NCI-H187 (cell line): ENCODE results near the gene SDC3.

ENCODE experiments used
- DNase-seq, 2 experiments: peaks; one replicate each; lab custom pipeline; 2025; lab: John Stamatoyannopoulos, UW

The SDC3 gene

GRCh38 chr1:30904962-30905335 lies 3.6 kb downstream of the SDC3 start:
- no peak for DNase-seq

- DNase-seq, result no peak
Measured at GRCh38 chr1:30904191-30904961, 4.2 kb downstream of the SDC3 start.

DNA sequence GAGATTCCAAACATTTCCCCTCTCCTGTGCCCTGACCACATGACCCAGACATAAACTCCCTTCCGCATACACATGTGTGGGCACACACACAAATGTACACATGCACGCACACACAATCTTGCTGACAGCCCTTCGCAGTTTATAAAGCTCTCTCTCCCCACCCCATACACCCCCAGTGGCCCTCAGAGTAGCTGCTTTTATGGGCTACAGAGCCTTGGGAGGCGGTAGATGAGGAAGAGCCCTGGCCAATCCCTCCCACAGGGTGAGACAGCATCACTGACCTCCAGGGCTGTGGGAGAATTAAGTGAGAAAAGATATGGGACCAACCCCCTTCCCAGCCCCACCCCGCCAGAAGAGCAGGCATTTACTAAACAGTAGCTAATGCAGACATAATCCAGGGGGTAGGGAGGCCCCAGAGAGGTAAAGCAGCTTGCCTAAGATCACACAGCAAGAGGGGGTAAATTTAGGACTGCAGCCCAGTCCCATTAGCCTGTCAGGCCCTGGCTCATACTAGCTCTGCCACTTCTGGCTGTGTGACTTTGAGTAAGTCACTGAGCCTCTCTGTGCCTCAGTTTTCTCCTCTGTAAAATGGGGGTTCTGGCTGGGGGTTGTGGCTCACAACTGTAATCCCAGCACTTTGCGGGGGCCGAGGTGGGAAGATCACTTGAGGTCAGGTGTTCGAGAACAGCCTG lies 5.1 kb downstream of the SDC3 start:
- no peak for DNase-seq

DNA sequence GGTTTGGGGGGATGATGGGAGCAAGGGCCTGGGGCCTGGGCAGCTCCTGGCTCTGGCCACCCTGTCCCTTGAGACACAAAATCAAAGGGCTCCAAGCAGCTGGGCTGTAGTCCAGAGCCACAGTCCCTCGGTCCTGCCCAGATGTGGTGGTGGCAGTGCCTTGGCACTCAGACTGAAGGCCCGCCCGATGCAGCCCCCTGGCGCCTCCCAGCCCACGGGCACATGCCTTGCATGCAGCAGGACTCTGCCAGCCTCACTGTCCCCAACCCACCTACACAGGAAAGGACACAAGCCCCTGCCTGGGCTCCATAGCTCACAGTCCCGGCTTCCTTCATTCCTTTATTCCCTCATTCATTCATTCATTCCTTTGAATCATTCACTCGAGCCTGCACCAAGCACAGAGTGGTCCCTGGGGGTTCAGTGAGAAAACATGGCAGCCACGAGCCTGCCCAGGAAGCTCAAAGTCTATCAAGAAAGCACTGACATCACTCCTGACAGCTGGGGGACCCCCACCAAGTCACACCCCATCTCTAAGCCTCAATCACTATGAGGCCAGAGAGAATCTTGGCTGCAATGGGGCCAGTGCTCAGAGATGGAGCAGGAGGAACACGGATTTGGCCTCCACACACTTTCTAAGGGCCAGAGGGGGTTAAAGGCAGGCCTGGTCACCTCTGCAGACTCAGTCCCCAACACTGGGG lies 5.8 kb downstream of the SDC3 start:
- DNase-seq, result no peak

- no peak for DNase-seq
Measured at GRCh38 chr1:30901798-30902581, 6.6 kb downstream of the SDC3 start.

DNA sequence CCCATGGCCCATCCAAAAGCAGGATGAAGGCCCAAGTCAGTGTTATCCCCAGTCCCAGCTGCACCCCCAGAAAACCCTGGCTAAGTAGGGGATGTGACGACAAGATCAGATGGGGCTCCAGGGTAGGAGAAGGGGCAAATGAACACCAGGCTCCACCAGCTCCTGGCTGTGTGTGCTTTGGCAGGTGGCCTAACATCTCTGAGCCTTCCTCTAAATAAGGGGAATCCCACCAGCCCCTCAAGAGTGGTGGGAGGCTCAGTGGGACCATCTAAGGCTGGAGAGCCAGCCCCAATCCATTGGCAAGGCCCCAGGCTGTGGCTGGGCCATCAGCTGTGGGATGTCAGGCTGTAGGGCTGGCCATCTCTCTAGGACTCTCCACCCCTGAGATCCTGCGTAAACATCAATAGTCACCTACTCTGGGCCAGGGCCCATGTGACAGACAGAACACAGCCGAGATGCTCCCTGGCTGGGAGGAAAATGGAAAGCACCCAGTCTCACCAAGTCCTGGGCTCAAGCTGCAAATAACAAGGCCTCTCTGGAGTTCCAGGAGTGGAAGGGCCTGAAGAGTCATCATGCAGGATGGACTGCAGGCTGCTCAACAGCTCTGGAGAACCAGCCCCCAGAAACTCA lies 7.5 kb downstream of the SDC3 start:
- DNase-seq, result no peak

GRCh38 chr1:30900486-30900885 lies 8.1 kb downstream of the SDC3 start:
- no peak for DNase-seq

GRCh38 chr1:30899577-30900389 lies 8.8 kb downstream of the SDC3 start:
- no peak for DNase-seq

GRCh38 chr1:30898031-30898815 lies 10.3 kb downstream of the SDC3 start:
- DNase-seq, result no peak

- DNase-seq, result no peak
Measured at GRCh38 chr1:30896905-30897304, 11.7 kb downstream of the SDC3 start.

GRCh38 chr1:30895944-30896660 lies 12.5 kb downstream of the SDC3 start:
- DNase-seq, result no peak

GRCh38 chr1:30895382-30895943 lies 13.1 kb downstream of the SDC3 start:
- no peak for DNase-seq

GRCh38 chr1:30894508-30894973 lies 14.0 kb downstream of the SDC3 start:
- DNase-seq, result no peak

- DNase-seq, result no peak
Measured at GRCh38 chr1:30893776-30894507, 14.6 kb downstream of the SDC3 start.

DNA sequence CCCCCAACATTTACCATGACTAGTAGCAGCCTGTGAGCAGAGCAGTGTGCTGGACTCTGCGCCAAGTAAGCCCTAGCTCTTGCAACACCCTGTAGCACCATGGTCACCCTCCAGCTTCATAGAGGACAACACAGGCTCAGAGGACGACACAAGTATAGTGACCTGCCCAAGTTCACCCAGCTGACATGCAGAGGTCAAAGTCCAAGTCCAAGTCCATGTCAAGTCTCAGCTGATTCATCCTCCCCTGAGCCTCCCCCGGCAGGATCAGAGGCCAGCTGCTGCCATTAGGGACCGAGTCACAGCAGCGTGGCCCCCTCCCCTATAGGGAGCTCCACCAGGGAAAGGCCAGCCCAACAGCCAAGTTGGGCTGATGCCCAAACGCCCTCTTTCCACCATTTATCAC lies 15.9 kb downstream of the SDC3 start:
- DNase-seq, result no peak

DNA sequence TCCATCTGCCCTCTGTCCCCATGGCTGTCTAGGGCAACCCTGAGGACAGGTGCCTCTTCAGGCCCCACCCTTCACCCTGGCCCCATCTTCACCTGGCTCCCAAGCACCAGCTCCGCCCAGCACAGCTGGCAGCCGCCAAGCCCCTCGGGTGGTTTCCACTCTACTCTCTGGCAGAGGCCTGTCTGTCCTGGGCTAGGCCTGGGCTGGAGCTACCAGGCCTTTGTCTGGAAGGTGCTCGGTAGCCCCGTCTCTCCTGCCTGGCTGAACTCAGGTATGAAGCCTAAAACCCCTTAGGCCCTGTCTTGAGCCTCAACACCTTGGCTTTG lies 17.4 kb downstream of the SDC3 start:
- DNase-seq, result no peak

DNA sequence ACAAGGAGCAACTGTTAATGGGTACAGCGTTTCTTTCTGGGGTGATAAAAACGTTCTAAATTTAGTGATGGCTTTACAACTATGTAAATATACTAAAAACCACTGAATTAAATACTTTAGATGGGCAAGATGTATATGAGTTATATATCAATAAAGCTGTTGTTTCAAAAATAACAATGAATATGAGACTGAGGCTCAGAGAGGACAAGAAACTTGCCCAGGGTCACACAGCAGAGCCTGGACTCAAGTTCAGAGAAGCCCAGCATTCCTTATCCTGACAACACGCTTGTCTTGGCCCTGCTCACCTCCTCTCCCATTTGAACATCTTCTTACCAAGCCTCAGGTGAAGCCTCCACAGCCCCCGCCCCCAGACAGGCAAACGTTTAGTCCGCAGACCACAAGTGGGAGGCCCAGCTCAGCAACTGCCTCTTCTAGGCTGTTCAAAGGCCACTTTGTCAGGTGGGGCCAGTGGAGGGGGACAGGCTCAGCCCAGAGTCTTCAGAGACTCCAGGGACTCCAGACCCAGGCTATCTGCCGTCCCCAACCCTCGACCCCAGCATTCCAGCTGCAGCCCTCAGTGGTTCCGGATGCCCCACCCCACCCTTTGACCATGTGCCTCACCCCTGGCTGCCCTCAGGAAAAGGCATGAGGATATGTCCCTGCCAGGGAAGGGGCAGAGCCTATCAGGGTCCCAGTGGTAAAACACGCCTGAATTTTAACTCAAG lies 17.9 kb downstream of the SDC3 start:
- DNase-seq, result no peak

- DNase-seq, result no peak
Measured at GRCh38 chr1:30889511-30889910, 19.0 kb downstream of the SDC3 start.
